GM20431 (cell line): ENCODE measurements around the gene COX6B1.

Source experiments
- in situ Hi-C: fragments of 300-500 bp; cut with MseI, MboI; formaldehyde crosslinking; loops from one replicate; pipeline ENCODE4 v1.15.0; 2020; ENCODE audit warnings: low sequenced_read_pairs; ENCODE audit not compliant: unreplicated experiment

Gene COX6B1

GRCh38 chr19:35703343-35703742 is 55.2 kb downstream of the COX6B1 start:
- in situ Hi-C loops, result no loop called here

GRCh38 chr19:35704218-35704617 is 56.1 kb downstream of the COX6B1 start, which contains the start of gene ZBTB32:
Gene ZBTB32 (plus strand): TSS chr19:35704558. CDS start chr19:35714627, 10,069 bp downstream.
- in situ Hi-C loops, result no loop called here
